Tibial artery (tissue), 4 donors: ENCODE data around the gene RNF7.
"Not testable (repeated sequence)": the region's sequence is repeated elsewhere in the genome, so short reads cannot be mapped to it uniquely, and the experiment has no call there.

Experiments used
- DNase-seq, 2 donors: peaks; one replicate each; pipeline ENCODE4 v3.0.0-alpha.2; 2019
- H3K27ac ChIP-seq, 2 donors: fragments of 200-600 bp; sonication (generic) in 1 of 2; 1 replicate in 1 of 2; 2 replicates in 1 of 2; pipeline ENCODE4 v1.5.1; 2018 to 2019; ENCODE audit warnings: mild to moderate bottlenecking in 1 of 2
- H3K27me3 ChIP-seq, 2 donors: fragments of 200-600 bp; sonication (generic) in 1 of 2; one replicate each; pipeline versions ENCODE4 v1.5.1 to v1.6.0; 2016 to 2019
- H3K36me3 ChIP-seq, 3 donors: fragments of 200-600 bp; sonication (generic) in 2 of 3; one replicate each; pipeline ENCODE4 v1.5.1; 2016 to 2019; ENCODE audit warnings: mild to moderate bottlenecking in 2 of 3
- H3K4me1 ChIP-seq, 4 donors: fragments of 200-600 bp; sonication (generic) in 2 of 4; 1 replicate in 3 of 4; 2 replicates in 1 of 4; pipeline ENCODE4 v1.5.1; 2016 to 2019
- H3K4me3 ChIP-seq, 2 donors: fragments of 200-600 bp; sonication (generic) in 1 of 2; 1 replicate in 1 of 2; 2 replicates in 1 of 2; pipeline ENCODE4 v1.5.1; 2018 to 2019; ENCODE audit warnings: mild to moderate bottlenecking in 2 of 2
- H3K9me3 ChIP-seq, 3 donors: fragments of 200-600 bp; sonication (generic) in 1 of 3; one replicate each; pipeline ENCODE4 v1.5.1; 2016 to 2019
- CTCF ChIP-seq, 2 experiments: fragments of 200-600 bp in 1 of 2; fragments of 450-650 bp in 1 of 2; IDR thresholded peaks; one replicate each; pipeline ENCODE4 v1.5.1; 2017 to 2019; ENCODE audit warnings: antibody characterized with exemption in 2 of 2, mild to moderate bottlenecking in 1 of 2, moderate library complexity in 1 of 2
- intact Hi-C: fragments of 100-400 bp; cut with DNase I; formaldehyde crosslinking; loops from one replicate; pipeline ENCODE4 v1.15.0; 2023; ENCODE audit warnings: low total_unique reads

Gene RNF7

GRCh38 chr3:141743305-141743704 lies 5.2 kb downstream of the RNF7 start:
- H3K4me1 ChIP-seq, result peaks cover 0 to 50% (median 27%) of the 10 kb centered on the region in 4 donors
- H3K36me3 ChIP-seq, result peaks cover 30 to 39% (median 37%) of the 10 kb centered on the region in 3 donors
- intact Hi-C loops, result no loop called here
- TF ChIP-seq CTCF (IDR thresholded peaks at IDR 0.05), result no peak
- no peak overlapping the region for H3K4me3 ChIP-seq
- no peak overlapping the region for H3K27ac ChIP-seq
- H3K9me3 ChIP-seq, result no peaks in the 10 kb centered on the region
- no peak for DNase-seq
- H3K27me3 ChIP-seq, result no peaks in the 10 kb centered on the region

- TF ChIP-seq CTCF (IDR thresholded peaks at IDR 0.05), result no peak
- Histone ChIP-seq H3K36me3 (peaks cover 38 to 66% (median 62%) of the 10 kb centered on the region in 3 donors), H3K27ac (no peak overlapping the region), H3K4me1 (peaks cover 0 to 23% (median 6%) of the 10 kb centered on the region in 4 donors), H3K27me3 (no peaks in the 10 kb centered on the region), H3K4me3 (no peak overlapping the region), H3K9me3 (no peaks in the 10 kb centered on the region)
- DNase-seq, result no peak
- intact Hi-C loops, result no loop called here
Measured at GRCh38 chr3:141746962-141747361, 8.9 kb downstream of the RNF7 start.

GRCh38 chr3:141753399-141753798 lies 15.3 kb downstream of the RNF7 start:
- Histone ChIP-seq H3K36me3 (peaks cover 8 to 32% (median 26%) of the 10 kb centered on the region in 3 donors), H3K4me1 (no peaks in the 10 kb centered on the region), H3K27ac (no peak overlapping the region), H3K4me3 (no peak overlapping the region), H3K9me3 (no peaks in the 10 kb centered on the region), H3K27me3 (no peaks in the 10 kb centered on the region)
- no peak for TF ChIP-seq CTCF (IDR thresholded peaks at IDR 0.05)
- no peak for DNase-seq
- intact Hi-C loops, result no loop called here

GRCh38 chr3:141754032-141754431 lies 15.9 kb downstream of the RNF7 start:
- no peaks in the 10 kb centered on the region for H3K9me3 ChIP-seq
- H3K27me3 ChIP-seq, result no peaks in the 10 kb centered on the region
- no peak for DNase-seq
- no peak overlapping the region for H3K27ac ChIP-seq
- peaks cover 8 to 27% (median 20%) of the 10 kb centered on the region in 3 donors for H3K36me3 ChIP-seq
- no peak overlapping the region for H3K4me3 ChIP-seq
- no peaks in the 10 kb centered on the region for H3K4me1 ChIP-seq
- intact Hi-C loops, result no loop called here
- no peak for TF ChIP-seq CTCF (IDR thresholded peaks at IDR 0.05)

- H3K27ac ChIP-seq, H3K27me3 ChIP-seq, H3K9me3 ChIP-seq, DNase-seq, H3K4me1 ChIP-seq, intact Hi-C loops, H3K36me3 ChIP-seq, H3K4me3 ChIP-seq: not testable (repeated sequence)
Measured at GRCh38 chr3:141762552-141762951, 24.5 kb downstream of the RNF7 start.

GRCh38 chr3:141763088-141763750 lies 25.1 kb downstream of the RNF7 start, which contains the start of gene GRK7:
Gene GRK7, plus strand, starts transcription at chr3:141763408. Its CDS starts 14,877 bp downstream, at chr3:141778285.
- H3K27ac ChIP-seq, result no peak within 1 kb of the TSS
- H3K36me3 ChIP-seq, result no peaks in the 10 kb centered on the region
- H3K4me1 ChIP-seq, result no peaks in the 10 kb centered on the region
- no peak for TF ChIP-seq CTCF (IDR thresholded peaks at IDR 0.05)
- no peak for DNase-seq
- intact Hi-C loops, result no loop called here
- no peaks in the 10 kb centered on the region for H3K27me3 ChIP-seq
- no peaks in the 10 kb centered on the region for H3K9me3 ChIP-seq
- H3K4me3 ChIP-seq, result no peak within 1 kb of the TSS
